GM18861 (cell line): ENCODE measurements around the gene KCNQ1.

Experiments
- ATAC-seq: cut with Tn5 transposase; IDR thresholded peaks from one replicate; pipeline ENCODE4 v1.9.1; 2021; ENCODE audit not compliant: unreplicated experiment

Gene KCNQ1

DNA sequence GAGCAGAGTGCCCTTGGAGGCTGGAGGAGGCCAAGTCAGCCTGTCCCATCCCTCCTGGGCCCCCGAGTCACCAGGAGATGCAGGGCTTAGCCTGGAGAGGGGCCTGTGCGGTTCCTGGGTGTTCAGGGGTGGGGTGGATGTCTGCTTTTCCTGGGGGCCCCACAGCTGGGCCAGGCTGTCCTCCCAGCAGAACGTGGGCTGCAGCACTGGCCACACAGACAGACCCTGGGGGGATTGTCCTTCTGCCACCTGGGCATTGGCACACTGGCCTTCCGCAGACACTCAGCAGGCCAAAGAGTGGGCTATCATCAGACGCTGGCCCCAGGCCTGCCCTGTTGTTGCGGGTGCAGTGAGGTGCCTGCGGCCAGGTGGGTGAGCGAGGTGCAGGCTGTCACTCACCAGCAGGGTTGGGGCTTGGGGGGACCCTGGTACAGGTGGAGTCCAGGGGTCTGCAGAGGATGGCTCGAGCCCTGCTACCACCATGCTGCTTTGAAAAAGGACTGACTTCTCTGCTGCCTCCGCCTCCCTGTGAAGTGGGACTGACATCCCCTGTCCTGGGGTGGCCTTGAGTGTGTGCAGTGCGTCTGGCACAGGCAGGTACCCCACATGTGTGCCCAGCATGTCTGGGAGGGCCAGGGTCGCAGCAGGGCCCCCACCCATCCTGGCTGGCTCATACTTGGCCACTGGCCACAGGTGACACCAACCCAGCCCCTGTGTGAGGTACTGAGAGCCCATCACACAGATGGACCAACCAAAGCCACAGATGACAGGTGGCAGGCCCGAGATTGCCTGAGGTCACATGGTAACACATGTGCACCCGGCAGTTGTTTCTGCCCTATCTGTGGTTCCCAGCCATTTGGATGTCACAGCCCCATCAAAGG, 294.0 kb downstream of the KCNQ1 start:
- no peak for ATAC-seq

DNA sequence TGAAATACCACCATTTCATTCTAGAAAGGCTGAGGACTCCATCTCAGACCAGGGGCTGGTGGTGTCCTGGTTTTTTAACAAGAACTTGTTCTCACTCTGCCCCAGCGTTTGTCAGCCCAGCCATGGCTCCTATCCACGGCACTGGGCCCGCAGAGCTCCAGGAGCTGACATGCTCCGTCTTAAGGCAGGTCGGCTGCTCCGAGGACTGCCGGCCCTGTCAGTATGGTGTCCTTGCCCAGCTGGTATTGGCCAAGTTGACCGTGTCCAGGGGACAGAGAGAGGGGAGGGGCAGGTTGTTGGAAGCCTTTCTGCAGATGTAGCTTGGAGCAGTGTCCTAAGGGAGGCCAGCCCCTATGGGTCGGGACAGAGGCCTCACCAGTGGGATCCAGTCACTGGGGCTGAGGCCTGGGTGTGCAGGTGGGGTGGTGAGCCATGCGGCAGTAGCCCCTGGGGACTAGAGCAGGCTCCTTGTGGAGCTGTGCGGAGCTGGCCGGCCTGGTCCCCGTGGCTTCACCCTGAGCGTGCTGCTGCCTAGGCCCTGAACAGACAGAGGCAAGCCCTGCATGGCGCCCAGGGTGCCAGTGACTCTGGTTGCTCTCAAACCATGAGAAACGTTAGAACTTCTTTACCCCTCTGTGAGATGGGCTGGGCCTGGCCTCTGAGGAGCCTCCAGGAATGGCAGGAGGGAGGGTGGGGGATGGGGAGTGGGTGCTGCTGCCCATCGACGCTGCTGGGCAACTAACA, 294.9 kb downstream of the KCNQ1 start:
- no peak for ATAC-seq

DNA sequence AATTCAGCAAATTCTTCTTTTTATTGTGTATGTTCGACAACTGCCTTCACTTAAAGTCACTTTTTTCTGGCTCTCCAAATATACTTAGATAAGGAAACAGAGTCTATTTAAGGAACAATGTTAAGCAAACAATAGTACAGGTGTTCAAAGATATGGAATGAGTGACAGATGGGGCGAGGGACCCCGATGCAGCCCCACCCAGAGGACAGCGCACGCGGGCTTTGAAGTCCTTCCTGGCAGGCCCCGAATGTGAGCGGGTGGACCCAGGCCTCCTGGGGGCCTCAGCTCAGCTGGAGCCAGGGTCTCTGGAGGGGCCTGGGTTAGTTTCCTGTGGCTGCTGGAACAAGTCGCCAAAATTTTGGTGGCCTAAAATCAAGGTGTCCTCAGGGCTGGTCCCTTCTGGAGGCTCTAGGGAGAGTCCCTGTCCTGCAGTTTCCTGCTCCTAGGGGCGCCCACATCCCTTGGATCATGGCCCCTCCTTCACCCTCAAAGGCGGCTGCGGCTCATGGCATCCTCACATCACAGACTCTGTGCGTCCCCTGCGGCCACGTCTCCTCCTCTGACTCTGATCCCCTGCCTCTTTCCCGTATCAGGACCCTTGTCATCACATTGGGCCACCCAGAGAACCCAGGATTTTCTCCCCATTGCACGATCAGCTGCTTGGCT, 295.6 kb downstream of the KCNQ1 start:
- no peak for ATAC-seq

DNA sequence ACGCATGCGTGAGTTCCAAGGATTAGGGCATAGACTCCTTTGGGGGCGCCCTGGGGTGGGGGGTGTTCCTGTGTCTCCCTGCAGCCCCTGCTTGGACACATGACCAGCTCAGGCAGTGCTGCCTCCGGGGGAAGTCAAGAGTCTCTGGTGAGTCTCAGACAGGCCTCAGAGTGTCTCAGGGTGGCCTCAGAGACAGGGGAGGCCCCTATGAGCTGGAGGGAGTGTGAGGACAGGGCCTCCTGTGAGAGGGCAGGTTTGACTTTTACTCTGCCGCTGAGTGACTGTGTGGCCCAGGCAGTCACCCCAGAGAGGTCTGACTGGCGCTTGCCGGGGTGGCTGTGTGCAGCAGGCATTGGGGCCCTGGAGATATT, 296.2 kb downstream of the KCNQ1 start:
- ATAC-seq: no peak

DNA sequence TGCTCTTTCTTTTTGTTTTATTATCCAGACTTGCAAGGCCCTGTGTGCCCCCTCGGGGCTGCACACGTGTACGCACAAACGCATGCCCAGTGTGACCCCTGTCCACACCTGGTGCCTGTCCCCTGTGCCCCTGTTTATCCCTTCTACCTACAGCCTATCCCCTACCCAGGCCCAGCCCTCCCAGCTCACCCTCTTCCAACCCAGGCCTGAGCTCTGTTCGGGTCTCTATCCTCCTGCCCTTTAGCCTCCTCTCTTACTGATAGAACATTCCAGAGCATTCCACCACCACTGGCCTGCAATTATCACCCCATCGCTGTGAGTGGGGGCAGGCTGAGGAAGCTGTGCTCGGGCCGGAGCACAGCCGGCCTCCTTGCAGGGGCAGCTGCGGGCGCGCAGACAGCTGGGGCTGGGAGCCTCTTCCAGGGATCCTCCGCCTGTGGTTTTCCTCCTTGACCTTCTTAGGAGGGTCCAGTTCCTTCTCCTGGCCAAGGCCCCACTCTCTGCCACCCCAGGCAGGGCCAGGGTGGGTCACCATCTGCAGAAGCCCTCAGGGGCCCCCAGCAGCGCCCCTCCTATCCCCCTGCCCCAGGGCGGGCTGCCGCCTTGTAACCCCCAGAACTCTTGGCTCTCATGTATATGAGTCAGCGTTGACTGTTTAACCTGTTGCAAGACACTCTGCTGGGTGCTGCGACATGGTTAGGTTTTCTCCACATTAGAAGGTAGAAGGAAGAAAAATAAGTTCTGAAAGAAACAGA, 296.7 kb downstream of the KCNQ1 start:
- no peak for ATAC-seq

DNA sequence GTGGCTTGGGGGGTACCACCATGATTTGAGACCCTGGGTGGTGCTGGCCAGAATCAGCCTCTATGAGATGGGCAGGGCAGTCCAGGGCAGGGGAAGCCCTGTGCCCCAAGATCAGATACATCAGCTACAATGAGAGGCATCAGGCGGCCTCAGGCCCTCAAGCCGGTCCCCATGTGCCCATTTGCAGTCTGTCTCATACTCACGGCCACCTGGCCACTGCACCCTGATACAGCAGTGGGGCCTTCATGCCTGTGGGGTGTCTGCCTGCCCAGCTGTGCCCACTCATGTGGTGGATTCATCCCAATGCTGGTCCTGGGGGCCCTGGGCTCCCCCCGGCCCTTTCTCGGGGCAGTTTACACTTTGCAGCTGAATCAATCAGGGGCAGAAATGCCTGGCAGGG, 297.4 kb downstream of the KCNQ1 start:
- no peak for ATAC-seq

- ATAC-seq: no peak
Observed at GRCh38 chr11:2742611-2743426, 298.0 kb downstream of the KCNQ1 start.

DNA sequence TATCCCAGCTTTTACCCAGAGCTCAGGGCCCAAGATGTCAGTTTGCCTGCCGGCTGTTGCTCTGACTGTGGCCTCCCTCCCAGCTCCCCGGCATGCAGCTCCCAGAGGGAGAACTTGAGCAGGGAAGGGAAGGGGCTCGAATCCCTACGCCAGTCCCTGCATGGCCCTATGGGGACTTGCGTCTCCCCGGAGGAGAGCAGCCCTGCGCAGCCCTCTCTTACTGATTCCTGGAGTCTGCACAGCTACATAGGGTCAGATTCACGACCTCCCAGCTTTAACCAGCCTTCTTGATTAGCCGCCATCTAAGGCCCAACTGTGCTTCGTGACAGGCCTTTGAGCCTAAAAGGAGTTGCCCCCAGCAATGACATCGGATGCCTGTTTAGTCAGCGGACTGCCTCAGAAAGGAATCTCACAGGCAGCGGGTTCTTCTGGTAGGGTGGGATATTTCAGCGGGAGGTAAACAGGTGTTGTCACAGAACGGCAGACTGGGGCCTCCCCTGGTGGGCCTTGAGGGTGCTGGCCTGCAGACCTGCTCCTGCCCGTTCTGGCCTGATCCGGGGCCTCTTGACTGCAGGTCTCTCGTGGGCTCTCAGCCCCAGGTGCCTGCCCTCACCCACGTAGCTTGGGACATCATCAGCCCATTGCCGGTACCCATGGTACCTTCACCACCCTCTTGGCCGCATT, 298.8 kb downstream of the KCNQ1 start:
- ATAC-seq: no peak

- ATAC-seq: no peak
Observed at GRCh38 chr11:2744166-2744565, 299.4 kb downstream of the KCNQ1 start.

DNA sequence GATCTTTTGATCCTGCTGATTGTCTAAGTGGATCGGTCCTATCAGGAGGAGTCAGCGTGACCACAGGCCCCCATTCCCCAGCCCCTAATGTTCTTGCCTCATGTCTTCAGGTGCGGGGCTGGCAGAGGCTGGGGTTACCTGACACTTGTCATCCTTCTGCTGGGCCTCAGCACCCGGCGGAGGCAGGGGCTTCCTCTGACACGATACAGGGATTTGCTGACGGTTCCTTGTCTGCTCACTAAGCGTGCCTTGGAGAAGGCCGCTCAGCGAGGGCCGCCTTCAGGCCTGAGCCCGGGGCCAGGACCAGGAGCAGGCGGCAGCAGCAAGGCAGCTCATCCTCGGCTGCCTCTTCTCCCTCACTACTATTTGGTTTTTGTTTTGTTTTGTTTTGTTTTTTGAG, 300.7 kb downstream of the KCNQ1 start:
- no peak for ATAC-seq

- ATAC-seq: no peak
Observed at GRCh38 chr11:2746401-2747247, 301.8 kb downstream of the KCNQ1 start.

DNA sequence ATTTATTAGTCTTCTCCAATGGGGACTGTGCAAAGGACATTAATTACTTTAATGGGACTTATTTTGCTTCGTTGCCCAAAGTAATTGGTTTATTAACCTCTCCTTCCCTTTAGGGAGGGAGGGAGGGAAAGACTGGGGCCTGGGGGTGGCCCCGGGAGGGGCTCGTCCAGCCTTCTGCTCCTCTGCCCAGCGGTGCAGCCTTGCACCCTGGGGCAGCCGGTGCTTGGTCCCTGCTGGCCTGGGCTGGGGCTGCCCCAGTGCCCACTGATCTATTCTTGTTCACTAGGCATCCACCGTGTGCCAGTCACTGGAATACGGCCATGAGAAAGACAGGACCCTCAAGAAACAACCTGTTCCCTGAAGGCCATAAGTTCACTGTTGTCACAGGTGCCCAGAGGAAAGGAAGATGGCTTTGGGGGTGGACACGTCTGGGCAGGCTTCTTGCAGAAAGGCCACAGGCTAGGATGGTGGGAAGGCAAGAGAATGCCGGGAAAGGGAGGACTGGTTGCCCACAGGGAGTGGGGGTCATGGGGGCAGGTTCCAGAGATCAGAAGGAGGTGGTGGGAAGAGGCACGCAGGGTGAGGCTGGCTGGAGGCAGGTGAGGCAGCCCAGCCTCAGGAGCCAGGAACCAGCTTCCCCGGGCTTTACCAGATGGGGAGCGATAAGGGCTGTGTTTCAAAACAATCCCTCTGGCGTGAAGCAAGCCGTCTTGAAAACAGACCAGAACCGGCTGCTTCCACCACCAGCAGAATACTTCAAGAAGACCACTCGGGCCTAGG, 302.6 kb downstream of the KCNQ1 start:
- ATAC-seq: no peak

GRCh38 chr11:2748061-2748813, 303.4 kb downstream of the KCNQ1 start:
- ATAC-seq: no peak

GRCh38 chr11:2748814-2749554, 304.2 kb downstream of the KCNQ1 start:
- no peak for ATAC-seq

- ATAC-seq: no peak
Observed at GRCh38 chr11:2750101-2750681, 305.4 kb downstream of the KCNQ1 start.
